CD14-positive monocyte (primary cell): ENCODE measurements around the gene TSR2. TPM values are rescaled to one million over a fixed set of nuclear protein-coding genes. Genes with fewer than 3 reads are reported as not detected.

ENCODE experiments used
- DNase-seq, 3 donors: peaks; one replicate each; pipeline ENCODE4 v3.0.0-alpha.2; 2011 to 2022
- H2AFZ ChIP-seq: 2 replicates; pipeline ENCODE4 v1.6.0; 2012; ENCODE audit warnings: mild to moderate bottlenecking, low read depth, low read length, inconsistent platforms; ENCODE audit not compliant: insufficient read depth, poor library complexity, severe bottlenecking
- H3K27ac ChIP-seq, 2 donors: 1 replicate in 1 of 2; 2 replicates in 1 of 2; pipeline ENCODE4 v1.5.1; 2012 to 2013; ENCODE audit warnings: low read length in 2 of 2, control low read depth in 1 of 2, inconsistent platforms in 1 of 2, low read depth in 1 of 2, mild to moderate bottlenecking in 1 of 2
- H3K27me3 ChIP-seq, 2 donors: one replicate each; pipeline versions ENCODE4 v1.6.0 to v1.6.1; 2011 to 2013; ENCODE audit warnings: low read length in 2 of 2; ENCODE audit not compliant: control insufficient read depth in 2 of 2, insufficient read depth in 2 of 2
- H3K36me3 ChIP-seq, 2 donors: replicated peaks in 1 of 2; 1 replicate in 1 of 2; 2 replicates in 1 of 2; pipeline versions ENCODE4 v1.5.1 to v1.6.1; 2012 to 2013; ENCODE audit warnings: low read length in 2 of 2, control low read depth in 1 of 2, inconsistent platforms in 1 of 2, mild to moderate bottlenecking in 1 of 2; ENCODE audit not compliant: insufficient read depth in 2 of 2, control insufficient read depth in 1 of 2
- H3K4me1 ChIP-seq, 2 donors: 1 replicate in 1 of 2; 2 replicates in 1 of 2; pipeline versions ENCODE4 v1.5.1 to v1.6.1; 2012 to 2013; ENCODE audit warnings: low read length in 2 of 2, control low read depth in 1 of 2, inconsistent platforms in 1 of 2, mild to moderate bottlenecking in 1 of 2, moderate library complexity in 1 of 2; ENCODE audit not compliant: insufficient read depth in 2 of 2, control insufficient read depth in 1 of 2
- H3K4me2 ChIP-seq: replicated peaks from 2 replicates; pipeline ENCODE3; 2012; ENCODE audit warnings: low read length, moderate library complexity, mild to moderate bottlenecking; ENCODE audit not compliant: poor library complexity, severe bottlenecking; ENCODE audit errors: extremely low read depth
- H3K4me3 ChIP-seq, 3 experiments: fragments of 200-600 bp in 1 of 3; sonication (generic) in 1 of 3; replicated peaks in 1 of 3; 1 replicate in 2 of 3; 2 replicates in 1 of 3; pipeline ENCODE4 v1.5.1; 2011 to 2013; ENCODE audit warnings: low read length in 3 of 3, mild to moderate bottlenecking in 3 of 3, control low read depth in 2 of 3, low read depth in 2 of 3, inconsistent platforms in 1 of 3, moderate library complexity in 1 of 3
- H3K79me2 ChIP-seq: 2 replicates; pipeline ENCODE4 v1.6.0; 2012; ENCODE audit warnings: mild to moderate bottlenecking, control low read depth, inconsistent platforms, low read length, moderate library complexity; ENCODE audit not compliant: insufficient read depth
- H3K9ac ChIP-seq: 2 replicates; pipeline ENCODE4 v1.6.0; 2017; ENCODE audit warnings: low read length, mild to moderate bottlenecking; ENCODE audit not compliant: insufficient read depth, poor library complexity, severe bottlenecking
- H3K9me3 ChIP-seq, 2 donors: replicated peaks in 1 of 2; 1 replicate in 1 of 2; 2 replicates in 1 of 2; pipeline versions ENCODE4 v1.5.1 to v1.6.1; 2012 to 2013; ENCODE audit warnings: low read length in 2 of 2, control low read depth in 1 of 2; ENCODE audit not compliant: control insufficient read depth in 1 of 2, insufficient read depth in 1 of 2
- H4K20me1 ChIP-seq: 2 replicates; pipeline ENCODE4 v1.6.0; 2012; ENCODE audit warnings: mild to moderate bottlenecking, low read length, control low read depth, moderate library complexity; ENCODE audit not compliant: insufficient read depth
- H3K27ac Mint-ChIP-seq, 7 donors: one replicate each; pipeline ENCODE4 v1.8.0; 2020; ENCODE audit warnings: mild to moderate bottlenecking in 7 of 7, mixed read lengths in 7 of 7, moderate library complexity in 6 of 7, inconsistent platforms in 2 of 7
- H3K27me3 Mint-ChIP-seq, 3 donors: one replicate each; pipeline ENCODE4 v1.8.0; 2021 to 2022; ENCODE audit warnings: low read depth in 3 of 3, mild to moderate bottlenecking in 3 of 3, mixed read lengths in 3 of 3, moderate library complexity in 3 of 3, inconsistent platforms in 1 of 3
- H3K36me3 Mint-ChIP-seq, 2 donors: one replicate each; pipeline ENCODE4 v1.8.0; 2020; ENCODE audit warnings: mixed read lengths in 2 of 2, inconsistent platforms in 1 of 2, mild to moderate bottlenecking in 1 of 2
- H3K4me1 Mint-ChIP-seq: one replicate; pipeline ENCODE4 v1.8.0; 2020; ENCODE audit warnings: mild to moderate bottlenecking, mixed read lengths
- H3K4me3 Mint-ChIP-seq, 2 donors: one replicate each; pipeline ENCODE4 v1.8.0; 2020; ENCODE audit warnings: mild to moderate bottlenecking in 2 of 2, mixed read lengths in 2 of 2, moderate library complexity in 1 of 2
- H3K9me3 Mint-ChIP-seq, 7 donors: one replicate each; pipeline ENCODE4 v1.8.0; 2020 to 2022; ENCODE audit warnings: mixed read lengths in 7 of 7, mild to moderate bottlenecking in 6 of 7, moderate library complexity in 6 of 7, inconsistent platforms in 2 of 7
- WGBS: methylation state at CpG from one replicate; pipeline ENCODE4 v1.1.5; 2013; ENCODE audit warnings: missing lambda C conversion rate; ENCODE audit not compliant: insufficient coverage; 5-methylcytosine and 5-hydroxymethylcytosine counted together
- intact Hi-C, 2 donors: fragments of 100-400 bp; cut with micrococcal nuclease; formaldehyde crosslinking; loops; one replicate each; pipeline versions ENCODE4 v1.15.0 to v1.15.1; 2023
- polyA plus RNA-seq, 3 donors: library from polyadenylated mRNA; depleted of rRNA in 1 of 3; unstranded in 2 of 3; stranded (reverse) in 1 of 3; fragments of 300-500 nt in 2 of 3; fragments of >200 nt in 1 of 3; fragmentation: Illumina TruSeq in 2 of 3; gene quantifications; 1 replicate in 2 of 3; 2 replicates in 1 of 3; pipeline ENCODE4 v1.2.3, GENCODE V29; 2012 to 2021
- TF ChIP-seq, protein P1 (sequence below): fragments of 200-600 bp; IDR thresholded peaks from one replicate; pipeline ENCODE4 v1.8.0; 2022; ENCODE audit warnings: antibody characterized with exemption, mild to moderate bottlenecking

Gene TSR2
- polyA plus RNA-seq, 3 donors, result 11.8 to 18.0 (median 13.0) TPM

- H3K79me2 ChIP-seq, result peaks cover 10% of the 10 kb centered on the region
- no peak overlapping the region for H3K27ac ChIP-seq
- H3K27me3 ChIP-seq, result no peaks in the 10 kb centered on the region
- Mint-ChIP-seq H3K4me1 (no peaks in the 10 kb centered on the region), H3K4me3 (no peak overlapping the region), H3K27ac (no peak overlapping the region), H3K9me3 (peaks cover 0 to 1% (median 0%) of the 10 kb centered on the region in 7 donors), H3K27me3 (peaks cover 0 to 14% (median 0%) of the 10 kb centered on the region in 3 donors), H3K36me3 (peaks cover 26% of the 10 kb centered on the region in 2 donors)
- no peaks in the 10 kb centered on the region for H3K9me3 ChIP-seq
- WGBS, result 100% methylated on average over 1 of the region's 5 CpGs
- H3K36me3 ChIP-seq, result peaks cover 14 to 25% of the 10 kb centered on the region in 2 donors
- no peak overlapping the region for H3K4me2 ChIP-seq
- intact Hi-C loops, result no loop called here
- H4K20me1 ChIP-seq, result no peaks in the 10 kb centered on the region
- TF ChIP-seq, protein P1, sequence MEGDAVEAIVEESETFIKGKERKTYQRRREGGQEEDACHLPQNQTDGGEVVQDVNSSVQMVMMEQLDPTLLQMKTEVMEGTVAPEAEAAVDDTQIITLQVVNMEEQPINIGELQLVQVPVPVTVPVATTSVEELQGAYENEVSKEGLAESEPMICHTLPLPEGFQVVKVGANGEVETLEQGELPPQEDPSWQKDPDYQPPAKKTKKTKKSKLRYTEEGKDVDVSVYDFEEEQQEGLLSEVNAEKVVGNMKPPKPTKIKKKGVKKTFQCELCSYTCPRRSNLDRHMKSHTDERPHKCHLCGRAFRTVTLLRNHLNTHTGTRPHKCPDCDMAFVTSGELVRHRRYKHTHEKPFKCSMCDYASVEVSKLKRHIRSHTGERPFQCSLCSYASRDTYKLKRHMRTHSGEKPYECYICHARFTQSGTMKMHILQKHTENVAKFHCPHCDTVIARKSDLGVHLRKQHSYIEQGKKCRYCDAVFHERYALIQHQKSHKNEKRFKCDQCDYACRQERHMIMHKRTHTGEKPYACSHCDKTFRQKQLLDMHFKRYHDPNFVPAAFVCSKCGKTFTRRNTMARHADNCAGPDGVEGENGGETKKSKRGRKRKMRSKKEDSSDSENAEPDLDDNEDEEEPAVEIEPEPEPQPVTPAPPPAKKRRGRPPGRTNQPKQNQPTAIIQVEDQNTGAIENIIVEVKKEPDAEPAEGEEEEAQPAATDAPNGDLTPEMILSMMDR, result no peak
- H3K4me3 ChIP-seq, result no peak overlapping the region
- no peaks in the 10 kb centered on the region for H3K4me1 ChIP-seq
- no peak overlapping the region for H3K9ac ChIP-seq
- H2AFZ ChIP-seq, result no peak overlapping the region
- DNase-seq, result no peak
These were observed 7.3 kb downstream of the TSR2 start for GRCh38 chrX:54447461-54447860.

DNA sequence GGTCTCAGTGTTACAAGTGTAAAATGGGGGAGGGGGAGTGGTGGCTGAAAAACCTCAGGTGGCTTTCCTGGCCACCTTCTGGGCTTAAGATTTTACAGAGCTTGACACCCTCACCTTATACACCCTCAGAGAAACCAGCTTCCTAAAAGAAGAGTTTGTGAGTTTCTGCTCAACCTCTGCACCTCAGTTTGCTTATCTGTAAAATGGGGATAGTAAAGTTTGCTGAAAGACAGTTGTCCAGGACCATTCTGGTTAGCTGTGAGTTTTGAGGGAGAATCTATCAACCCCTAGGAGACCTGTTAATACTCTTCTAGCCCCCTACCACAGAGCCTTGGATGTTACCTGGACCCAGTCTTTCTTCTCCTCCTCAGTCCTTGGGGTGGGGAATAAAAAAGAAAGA lies 9.7 kb downstream of the TSR2 start:
- Mint-ChIP-seq H3K27ac (no peak overlapping the region), H3K9me3 (peaks cover 0 to 2% (median 0%) of the 10 kb centered on the region in 7 donors)
- H4K20me1 ChIP-seq, result no peaks in the 10 kb centered on the region

More for the DNA sequence above, 9.7 kb downstream of the TSR2 start:
- TF ChIP-seq, protein P1, result no peak
- Histone ChIP-seq H3K4me3 (no peak overlapping the region), H3K4me2 (no peak overlapping the region), H3K27me3 (no peaks in the 10 kb centered on the region), H3K27ac (no peak overlapping the region), H3K9me3 (no peaks in the 10 kb centered on the region), H3K36me3 (peaks cover 3 to 6% of the 10 kb centered on the region in 2 donors), H2AFZ (no peak overlapping the region), H3K4me1 (no peaks in the 10 kb centered on the region), H3K9ac (no peak overlapping the region), H3K79me2 (no peaks in the 10 kb centered on the region)
- no peak for DNase-seq
- H3K36me3 Mint-ChIP-seq, result peaks cover 10 to 12% of the 10 kb centered on the region in 2 donors
- no peaks in the 10 kb centered on the region for H3K4me1 Mint-ChIP-seq
- peaks cover 0 to 12% (median 0%) of the 10 kb centered on the region in 3 donors for H3K27me3 Mint-ChIP-seq
- H3K4me3 Mint-ChIP-seq, result no peak overlapping the region
- intact Hi-C loops, result no loop called here
